Regular cardiac myocyte (primary cell): ENCODE results near the gene SLC26A1. TPM values are rescaled to one million over a fixed set of nuclear protein-coding genes. Genes with fewer than 3 reads are reported as not detected.

Experiments used
- total RNA-seq: library from RNA; depleted of rRNA; stranded (reverse); fragments of >200 nt; gene quantifications from 2 replicates; pipeline ENCODE4 v1.2.3, GENCODE V29; 2014

SLC26A1 gene
- total RNA-seq, result under 0.01 TPM in 1 of 2 replicates, not detected in the other

DNA sequence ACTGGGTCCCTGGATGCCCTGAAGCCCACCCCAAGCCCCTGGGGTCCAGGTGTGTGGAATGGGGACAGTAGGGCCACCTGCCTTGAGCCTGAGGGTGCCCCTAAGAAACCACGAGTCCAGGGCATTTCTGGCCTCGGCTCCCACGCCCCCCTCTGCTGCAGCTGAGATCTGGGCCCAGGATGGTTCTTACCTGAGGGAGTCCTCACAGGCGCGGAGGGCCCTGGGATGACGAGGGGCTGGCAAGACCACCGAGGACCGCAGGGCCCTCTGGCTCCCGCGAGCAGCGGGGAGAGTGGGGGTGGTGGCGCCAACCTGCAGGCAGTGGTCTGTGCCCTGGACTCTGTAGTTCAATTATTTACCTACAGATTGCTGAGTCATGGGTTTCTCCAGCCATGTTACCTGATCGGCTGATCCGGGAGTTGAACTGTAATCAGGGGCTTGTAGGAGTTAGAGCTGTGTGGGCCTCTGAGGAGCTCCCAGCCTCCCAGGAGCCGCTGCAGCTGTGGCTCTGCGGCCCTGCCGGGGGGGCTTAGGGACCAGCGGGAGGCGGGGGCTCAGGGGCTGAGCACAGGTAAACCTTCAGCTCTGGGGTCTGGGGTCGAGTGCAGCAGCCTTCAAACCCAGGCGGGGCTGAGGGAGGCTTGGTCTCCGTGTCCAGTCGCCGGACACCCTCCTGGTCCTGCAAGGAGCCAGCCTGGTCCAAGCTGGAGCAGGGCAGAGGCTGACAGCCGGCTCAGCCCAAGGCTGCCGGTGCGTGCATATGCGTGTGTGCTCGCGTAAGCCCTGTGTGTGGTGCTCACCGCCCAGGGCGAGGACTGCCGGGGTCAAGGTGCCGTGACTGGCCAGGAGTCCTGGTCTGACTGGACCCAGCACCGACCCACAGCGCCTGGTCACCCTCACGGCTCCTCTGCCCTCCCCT lies at the start of gene SLC26A1:
Gene SLC26A1, minus strand, starts transcription at position 294 of the 919 bp plus-strand sequence. CDS start 1,701 bp downstream, outside the sequence.

DNA sequence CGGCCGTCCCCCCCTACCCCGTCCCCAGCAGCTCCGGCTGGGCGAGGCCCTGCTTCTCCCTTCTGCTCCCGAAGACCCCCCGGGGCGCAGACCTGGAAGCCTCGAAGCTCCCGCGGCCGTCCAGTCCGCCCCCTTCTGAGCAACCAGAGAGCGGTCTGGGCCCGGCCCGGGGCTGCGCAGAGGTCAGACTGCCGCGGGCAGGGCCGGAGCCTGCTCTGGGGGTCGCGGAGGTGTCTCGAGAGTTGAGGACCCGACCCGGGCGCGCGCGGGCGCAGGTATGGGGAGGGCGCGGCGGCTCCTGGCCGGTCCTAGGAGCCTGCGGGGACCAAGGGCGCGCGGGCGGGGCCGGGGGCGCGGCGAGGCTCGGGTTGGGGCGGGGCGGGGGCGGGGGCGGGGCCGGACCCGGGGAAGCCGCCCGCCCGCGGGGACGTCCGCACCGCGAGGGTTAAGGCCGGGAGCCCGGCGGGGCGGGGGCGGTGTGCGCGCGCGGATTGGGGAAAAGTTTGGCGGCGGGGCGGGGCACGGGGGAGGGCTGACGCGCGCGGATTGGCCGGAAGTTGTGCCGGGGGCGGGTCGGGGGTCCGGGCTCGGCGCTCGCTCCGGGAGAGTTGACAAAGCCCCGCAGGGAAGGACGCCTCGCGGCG lies 17.9 kb upstream of the SLC26A1 start, which contains the start of gene FGFRL1:
Gene FGFRL1, plus strand, starts transcription at position 605 of the 644 bp plus-strand sequence. CDS start 860 bp downstream, outside the sequence.

DNA sequence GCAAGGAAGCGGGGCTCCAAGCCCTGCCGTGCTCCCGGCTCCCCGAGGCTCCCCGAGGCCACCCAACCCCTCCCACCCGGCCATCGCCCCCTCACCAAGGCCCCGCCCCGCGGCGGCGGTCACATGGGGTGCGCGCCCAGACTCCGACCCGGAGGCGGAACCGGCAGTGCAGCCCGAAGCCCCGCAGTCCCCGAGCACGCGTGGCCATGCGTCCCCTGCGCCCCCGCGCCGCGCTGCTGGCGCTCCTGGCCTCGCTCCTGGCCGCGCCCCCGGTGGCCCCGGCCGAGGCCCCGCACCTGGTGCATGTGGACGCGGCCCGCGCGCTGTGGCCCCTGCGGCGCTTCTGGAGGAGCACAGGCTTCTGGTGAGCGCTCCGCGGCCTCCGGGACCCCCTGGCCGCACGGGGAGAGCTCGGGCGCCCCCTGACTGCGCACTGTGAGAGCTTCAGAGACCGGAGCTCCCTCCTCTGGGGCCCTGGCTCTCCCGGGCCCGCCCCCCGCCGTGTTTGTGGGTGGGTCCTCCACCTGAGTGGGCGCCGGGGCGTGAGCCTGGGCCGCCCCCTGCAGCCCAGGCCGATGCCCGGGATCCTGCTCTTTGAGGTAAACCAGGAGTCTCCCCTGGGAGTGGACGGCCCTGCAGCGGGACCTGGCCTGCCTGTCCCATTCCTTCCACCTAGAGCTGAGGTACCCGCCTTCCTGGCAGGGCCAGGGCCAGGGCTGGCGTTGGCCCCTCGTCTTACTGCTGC lies 6.2 kb downstream of the SLC26A1 start, which contains the start of gene IDUA:
Gene IDUA, plus strand, starts transcription at position 166 of the 745 bp plus-strand sequence. Its CDS starts 41 bp downstream, at position 207.

GRCh38 chr4:973431-974397 lies 19.5 kb downstream of the SLC26A1 start, which contains the start of gene DGKQ:
Gene DGKQ, minus strand, starts transcription at chr4:973569. Its CDS starts 87 bp downstream, at chr4:973482.

Other genes starting within 250 kb of the SLC26A1 start
- gene CPLX1, start 167.3 kb downstream of the SLC26A1 start, total RNA-seq, result not detected in 2 replicates
- 44.3 and 51.8 TPM in 2 replicates for gene GAK, start 61.1 kb downstream of the SLC26A1 start, total RNA-seq
- 7.6 and 10.9 TPM in 2 replicates for gene TMEM175, start 60.9 kb downstream of the SLC26A1 start, total RNA-seq
- 14.1 and 16.7 TPM in 2 replicates for gene DGKQ, start 19.8 kb downstream of the SLC26A1 start, total RNA-seq
- gene IDUA, start 6.4 kb downstream of the SLC26A1 start, total RNA-seq, result 4.4 and 15.2 TPM in 2 replicates
- 8.7 and 13.4 TPM in 2 replicates for gene FGFRL1, start 18.2 kb upstream of the SLC26A1 start, total RNA-seq
- 0.77 and 1.7 TPM in 2 replicates for gene RNF212, start 120.2 kb upstream of the SLC26A1 start, total RNA-seq
- 4.6 and 18.9 TPM in 2 replicates for gene SPON2, start 179.2 kb upstream of the SLC26A1 start, total RNA-seq